Dermis microvascular lymphatic vessel endothelial cell (primary cell): ENCODE results near the gene RHOBTB1. TPM values are rescaled to one million over a fixed set of nuclear protein-coding genes. Genes with fewer than 3 reads are reported as not detected.
A peak's percentile ranks its signal among the peaks of the same experiment; 100 is the strongest.

ENCODE experiments used
- DNase-seq, 2 donors: peaks; one replicate each; pipeline versions ENCODE4 v3.0.0 to v3.0.0-alpha.2; 2010; ENCODE audit warnings: low read depth in 2 of 2
- total RNA-seq: library from RNA; depleted of rRNA; stranded (reverse); fragments of >200 nt; gene quantifications from 2 replicates; pipeline ENCODE4 v1.2.1, GENCODE V29; 2014

RHOBTB1 gene
- total RNA-seq, 1 donor from 2014 or later: 31.3 TPM

- no peak for DNase-seq
Observed at GRCh38 chr10:60942134-60942787, 1.7 kb downstream of the RHOBTB1 start.

DNA sequence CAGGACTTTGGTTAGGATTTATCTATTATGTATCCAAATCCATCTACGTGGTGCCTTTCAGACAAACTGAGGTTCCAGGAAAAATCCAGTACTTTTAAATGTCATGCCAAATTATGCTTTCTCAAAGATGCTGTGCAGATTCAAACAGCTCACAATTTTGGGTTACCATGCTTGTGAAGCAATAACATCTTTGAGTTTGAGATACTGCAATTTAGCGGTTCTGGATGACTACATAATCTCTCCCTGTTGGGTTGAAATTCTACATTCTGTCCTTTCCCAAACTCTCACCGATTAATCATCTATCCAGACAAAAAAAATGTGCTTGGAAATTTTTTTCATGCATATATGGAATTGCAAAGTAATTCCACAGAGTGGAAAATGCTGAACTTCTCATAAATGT is 3.5 kb downstream of the RHOBTB1 start:
- DNase-seq: no peak

GRCh38 chr10:60937784-60938654 is 6.0 kb downstream of the RHOBTB1 start:
- DNase-seq: no peak

DNA sequence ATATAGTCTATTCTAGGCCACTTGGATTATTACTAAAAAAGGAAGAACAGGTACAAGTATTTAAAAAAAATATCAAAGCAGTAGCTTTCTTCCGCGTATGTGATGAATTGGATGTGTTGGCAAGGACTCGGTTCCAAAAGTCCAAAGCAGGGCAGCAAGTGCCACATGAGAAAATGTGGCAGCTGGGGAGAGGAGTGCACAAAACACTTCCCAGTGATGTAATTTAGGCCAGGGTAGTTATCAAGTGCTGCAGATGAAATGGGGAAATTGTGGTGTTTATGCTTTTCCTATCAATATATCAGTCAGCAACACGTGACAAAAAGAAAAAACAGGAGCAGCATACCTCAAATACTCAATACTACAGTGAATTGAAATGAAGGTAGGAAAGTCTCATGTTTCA is 7.0 kb downstream of the RHOBTB1 start:
- no peak for DNase-seq

DNA sequence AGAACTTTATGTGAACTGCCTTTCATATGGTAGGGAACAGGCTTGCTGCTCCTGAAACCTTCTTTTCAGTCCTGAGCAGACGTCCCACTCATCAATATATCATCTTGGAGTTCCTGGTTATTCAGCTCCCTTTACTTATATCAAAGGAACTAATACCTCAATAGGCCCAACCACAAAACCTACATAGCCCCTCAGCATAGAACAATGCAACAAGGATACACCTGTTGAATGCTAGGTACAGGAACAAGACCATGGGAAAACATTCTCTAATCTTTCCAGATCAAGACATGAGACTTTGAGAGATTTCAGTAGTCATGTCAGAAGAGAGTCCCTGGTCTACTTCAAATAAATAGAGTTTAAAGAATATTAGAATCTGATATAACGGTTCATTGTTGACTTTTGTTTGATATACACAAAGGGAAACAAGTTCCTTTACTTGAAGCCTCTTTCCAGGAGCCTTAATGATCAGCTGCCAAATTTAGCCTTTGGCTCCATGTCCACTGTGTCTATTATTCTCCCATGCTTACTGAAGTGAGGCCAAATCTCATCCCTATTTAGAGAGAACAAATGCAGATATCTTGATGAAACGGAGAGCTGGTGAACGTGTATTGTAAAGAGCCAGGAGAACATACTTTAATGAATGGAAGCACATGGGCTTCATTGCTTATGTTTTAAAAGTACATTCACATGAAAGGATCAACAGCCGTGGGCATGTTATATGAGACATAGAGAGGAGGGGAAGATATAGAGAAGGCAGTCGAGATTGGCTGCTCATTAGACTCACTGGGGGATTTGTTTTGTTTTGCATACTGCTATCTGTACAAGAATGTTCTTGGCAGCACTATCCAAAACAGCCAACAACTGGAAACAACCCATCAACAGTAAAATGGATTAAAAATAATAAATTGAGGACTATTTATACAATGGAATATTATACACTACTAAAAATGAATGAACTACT is 9.5 kb downstream of the RHOBTB1 start:
- no peak for DNase-seq

DNA sequence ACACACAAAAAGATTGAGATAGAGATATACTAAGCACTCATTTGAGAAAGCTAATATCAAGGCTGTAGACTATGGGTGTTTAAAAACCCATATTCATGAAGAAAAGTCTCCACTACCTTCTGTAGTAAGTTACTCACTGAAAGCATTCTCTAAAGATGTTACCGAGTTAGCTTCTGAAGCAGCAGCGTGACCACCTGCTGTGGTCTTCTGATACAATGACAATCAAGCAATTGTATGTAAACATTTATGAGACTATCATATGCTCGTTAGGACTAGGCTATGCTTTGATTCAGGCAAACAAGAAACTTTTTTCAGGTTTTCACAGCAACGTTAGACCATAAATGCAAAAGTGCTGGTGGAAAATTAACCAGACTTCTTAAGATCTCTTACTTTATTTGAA is 11.2 kb downstream of the RHOBTB1 start:
- no peak for DNase-seq

DNA sequence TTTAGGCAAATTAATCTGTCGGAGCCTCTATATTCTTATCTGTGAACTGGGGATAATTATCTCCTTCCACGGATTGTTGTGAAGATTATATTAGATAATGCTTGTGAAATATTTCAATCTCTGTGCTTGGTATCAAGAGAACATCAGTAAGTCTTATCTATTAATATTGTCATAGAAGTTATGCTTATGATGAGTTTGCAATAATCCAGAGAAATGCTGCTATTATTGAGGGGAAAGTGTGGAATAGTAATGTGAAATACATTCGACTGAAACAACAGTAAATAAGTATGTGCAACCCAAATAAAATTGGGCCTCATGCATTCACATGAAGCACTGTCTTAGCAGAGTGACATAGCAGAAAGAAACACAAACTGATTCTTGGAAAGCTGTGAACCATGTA is 13.7 kb downstream of the RHOBTB1 start:
- DNase-seq: no peak

DNA sequence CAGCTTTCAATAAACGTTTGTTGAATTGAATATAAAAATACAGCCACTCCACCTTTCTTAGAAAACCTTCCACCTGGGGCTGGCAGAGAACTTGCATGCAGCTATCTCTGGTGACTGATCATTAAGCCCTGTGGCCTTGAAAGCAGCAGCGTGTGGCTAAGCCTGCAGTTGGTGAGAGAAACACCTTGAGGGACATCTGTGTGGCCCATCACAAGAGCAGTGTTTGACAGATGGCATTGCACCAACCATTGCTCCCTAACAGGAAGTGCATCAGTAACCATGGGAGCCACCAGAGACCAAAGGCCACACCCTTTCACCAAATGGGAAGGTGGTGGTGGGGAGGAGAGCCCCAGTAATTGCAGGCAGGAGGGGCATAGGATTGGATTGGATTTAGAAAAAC is 22.4 kb downstream of the RHOBTB1 start:
- DNase-seq: no peak

GRCh38 chr10:60920479-60920878 is 23.5 kb downstream of the RHOBTB1 start:
- no peak for DNase-seq

DNA sequence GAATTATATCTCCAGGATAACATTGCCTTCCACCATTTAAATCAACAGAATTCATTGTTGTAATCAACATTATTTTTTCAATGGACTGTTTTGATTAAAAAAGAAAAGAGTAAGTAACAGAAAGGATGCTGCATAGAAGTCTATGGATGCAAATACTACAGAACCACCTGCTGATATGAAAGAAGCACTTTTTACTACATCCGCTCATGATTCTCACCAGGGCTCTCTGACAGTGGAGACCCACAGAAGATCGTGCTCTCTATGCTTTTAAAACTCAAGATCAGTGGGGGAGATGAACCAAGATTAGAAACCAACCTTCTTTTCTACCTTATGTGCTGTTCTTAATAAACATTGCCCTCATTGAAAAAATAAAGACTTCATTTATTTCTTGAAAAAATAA is 24.4 kb downstream of the RHOBTB1 start:
- DNase-seq: no peak

DNA sequence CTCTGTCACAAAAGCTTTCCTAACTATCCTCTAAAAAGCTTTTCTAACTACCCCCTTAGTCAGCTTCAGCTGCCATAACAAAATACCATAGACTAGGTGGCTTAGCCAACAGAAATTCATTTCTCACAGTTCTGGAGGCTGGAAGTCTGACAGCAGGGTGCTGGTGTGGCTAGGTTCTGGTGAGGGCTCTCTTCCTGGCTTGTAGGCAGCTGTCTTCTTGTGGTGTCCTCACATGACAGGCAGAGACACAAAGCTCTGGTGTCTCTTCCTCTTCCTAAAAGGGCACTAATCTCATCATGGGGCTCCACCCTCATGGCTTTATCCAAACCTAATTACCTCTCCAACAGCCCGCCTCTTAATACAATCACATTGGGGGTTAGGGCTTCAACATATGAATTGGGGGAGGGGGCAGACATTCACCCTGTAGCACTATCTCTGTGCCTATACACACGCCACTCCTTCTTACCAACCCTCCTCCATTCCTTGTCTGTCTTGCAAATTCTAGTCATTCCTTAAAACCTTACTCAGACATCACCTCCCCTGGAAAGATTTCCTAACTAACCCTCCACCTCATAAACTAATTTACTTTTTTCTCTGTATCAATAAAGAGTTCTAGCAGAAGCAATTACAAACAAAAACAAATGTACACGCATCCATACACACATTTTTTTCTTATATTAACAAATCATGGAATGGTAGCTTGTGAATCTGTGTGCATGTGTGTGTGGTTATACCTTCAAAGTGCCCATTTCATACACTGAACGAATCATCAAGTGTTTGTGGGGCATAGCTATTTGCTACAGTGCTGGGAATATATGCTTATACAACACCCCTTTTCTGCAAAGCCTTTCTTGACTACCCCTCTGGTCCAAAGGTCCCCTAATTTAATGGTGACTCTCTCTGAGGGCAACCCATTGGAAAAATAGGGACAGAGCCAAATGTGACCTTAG is 26.4 kb downstream of the RHOBTB1 start:
- DNase-seq: no peak

- DNase-seq: no peak
Observed at GRCh38 chr10:60916025-60916424, 28.0 kb downstream of the RHOBTB1 start.

GRCh38 chr10:60914690-60915141 is 29.3 kb downstream of the RHOBTB1 start:
- DNase-seq: peak; percentile 36 to 46

GRCh38 chr10:60913657-60914056 is 30.3 kb downstream of the RHOBTB1 start:
- DNase-seq: no peak

GRCh38 chr10:60913071-60913470 is 30.9 kb downstream of the RHOBTB1 start:
- no peak for DNase-seq

GRCh38 chr10:60911715-60912114 is 32.3 kb downstream of the RHOBTB1 start:
- no peak for DNase-seq

GRCh38 chr10:60911216-60911615 is 32.8 kb downstream of the RHOBTB1 start:
- no peak for DNase-seq

DNA sequence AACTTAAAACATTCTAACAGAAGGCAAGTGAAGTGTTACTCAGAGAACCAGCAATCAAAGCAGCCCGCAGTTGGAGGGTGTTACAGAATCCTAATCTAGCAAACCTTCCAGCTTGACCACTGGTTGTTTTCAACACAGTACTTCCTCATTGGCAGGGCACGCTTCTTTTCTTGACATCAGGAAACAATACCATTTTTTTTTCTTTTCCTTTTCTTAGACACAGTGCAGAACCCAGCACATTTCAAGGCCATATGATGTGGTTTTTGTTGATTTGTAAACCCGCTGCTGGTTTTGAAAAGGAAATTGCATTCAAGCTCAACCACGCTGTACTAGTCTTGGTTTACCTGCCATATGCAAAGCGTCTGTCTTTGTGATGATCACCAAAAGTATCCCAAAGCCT is 33.4 kb downstream of the RHOBTB1 start:
- peak in 1 of 2 donors; percentile 68 for DNase-seq

DNA sequence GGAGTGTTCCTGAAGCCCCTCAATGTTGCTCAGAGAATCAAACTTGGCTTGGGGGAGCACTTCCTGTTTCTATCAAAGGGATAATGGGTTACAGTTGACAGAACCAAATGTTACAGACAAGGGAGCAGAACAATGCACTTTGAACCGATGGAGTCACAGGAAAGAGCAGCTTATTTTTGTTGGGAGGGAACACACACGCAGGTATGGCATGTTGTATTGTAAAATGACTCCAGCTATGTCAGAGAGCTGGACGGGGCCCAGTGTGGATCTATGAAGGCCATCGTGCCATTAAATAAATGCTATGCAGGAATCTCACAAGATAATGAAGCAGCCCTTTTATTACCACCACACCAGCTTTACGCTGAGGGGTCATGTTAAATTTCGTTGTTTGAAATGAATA is 35.1 kb downstream of the RHOBTB1 start:
- peak; percentile 38 to 40 for DNase-seq

DNA sequence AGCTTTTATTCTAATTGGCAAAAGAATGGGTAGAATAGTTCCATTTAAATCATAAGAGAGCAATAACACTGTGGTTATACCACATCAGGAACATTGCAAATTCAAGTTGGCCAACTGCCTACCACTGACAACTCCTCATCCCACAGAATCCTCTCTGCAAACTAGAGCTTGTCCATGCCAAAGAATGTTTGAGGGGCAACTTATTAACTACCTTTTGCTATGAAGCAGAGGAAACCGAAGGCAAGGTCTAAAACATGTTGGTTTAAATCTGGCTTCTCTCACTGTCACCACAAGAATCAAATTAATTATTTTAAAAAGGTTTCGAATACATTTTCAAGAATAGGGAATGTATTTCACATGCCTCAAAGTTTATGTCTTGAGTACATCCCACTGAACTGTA is 36.0 kb downstream of the RHOBTB1 start:
- no peak for DNase-seq

DNA sequence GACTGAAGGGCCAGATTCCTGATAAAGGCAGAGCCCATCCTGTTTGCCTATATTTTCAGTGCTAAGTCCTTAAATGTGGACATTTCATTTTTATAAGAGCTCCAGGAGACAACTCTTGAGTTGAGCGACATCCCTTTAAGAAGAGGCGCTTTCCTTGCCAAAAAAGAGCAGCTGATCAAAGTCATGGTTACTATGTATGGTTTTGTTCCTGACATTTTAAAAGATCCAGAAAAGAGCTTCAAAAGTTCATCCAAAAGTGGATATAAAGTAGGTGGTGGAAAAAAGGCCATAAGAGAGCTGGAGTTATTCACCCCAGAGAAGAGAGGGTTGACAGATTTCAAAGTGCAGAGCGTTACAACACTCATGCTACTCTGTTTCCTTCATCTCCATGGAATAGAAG is 36.7 kb downstream of the RHOBTB1 start:
- no peak for DNase-seq
